Astrocyte (in vitro differentiated cells and primary cell): ENCODE data around the gene ASPHD2. TPM values are rescaled to one million over a fixed set of nuclear protein-coding genes. Genes with fewer than 3 reads are reported as not detected.

ENCODE experiments used
- DNase-seq: peaks from one replicate; pipeline ENCODE4 v3.0.0-alpha.2; 2010; ENCODE audit warnings: low read depth
- FAIRE-seq: peaks from 2 replicates; lab custom pipeline; 2011; peaks lifted over from hg19 to GRCh38; lab: Jason Lieb, UNC
- H2AFZ ChIP-seq: 2 replicates; pipeline ENCODE4 v1.6.0; 2012; ENCODE audit warnings: low read depth, low read length, inconsistent platforms
- H3K27ac ChIP-seq: 2 replicates; pipeline ENCODE4 v1.5.1; 2011; ENCODE audit warnings: low read depth, low read length, inconsistent platforms
- H3K27me3 ChIP-seq: 2 replicates; pipeline ENCODE4 v1.6.0; 2011; ENCODE audit warnings: low read length, inconsistent platforms; ENCODE audit not compliant: insufficient read depth
- H3K36me3 ChIP-seq: 2 replicates; pipeline ENCODE4 v1.5.1; 2011; ENCODE audit warnings: low read length, inconsistent platforms; ENCODE audit not compliant: insufficient read depth
- H3K4me1 ChIP-seq: 2 replicates; pipeline ENCODE4 v1.5.1; 2011; ENCODE audit warnings: low read length, inconsistent platforms; ENCODE audit not compliant: insufficient read depth
- H3K4me2 ChIP-seq: 2 replicates; pipeline ENCODE4 v1.6.0; 2012; ENCODE audit warnings: low read length, inconsistent platforms
- H3K4me3 ChIP-seq: 2 replicates; pipeline ENCODE4 v1.5.1; 2011; ENCODE audit warnings: low read depth, mild to moderate bottlenecking, low read length, inconsistent platforms; ENCODE audit not compliant: insufficient read depth
- H3K79me2 ChIP-seq: 2 replicates; pipeline ENCODE4 v1.6.0; 2012; ENCODE audit warnings: mild to moderate bottlenecking, low read length, inconsistent platforms; ENCODE audit not compliant: insufficient read depth
- H3K9ac ChIP-seq: 2 replicates; pipeline ENCODE4 v1.6.0; 2012; ENCODE audit warnings: mild to moderate bottlenecking, low read length, inconsistent platforms
- H3K9me3 ChIP-seq: 2 replicates; pipeline ENCODE4 v1.5.1; 2012; ENCODE audit warnings: low read depth, mild to moderate bottlenecking, low read length, inconsistent platforms; ENCODE audit not compliant: insufficient read depth
- H4K20me1 ChIP-seq: 2 replicates; pipeline ENCODE4 v1.6.0; 2012; ENCODE audit warnings: low read length, inconsistent platforms; ENCODE audit not compliant: insufficient read depth
- H3K27ac Mint-ChIP-seq: one replicate; pipeline ENCODE4 v1.8.0; 2021; ENCODE audit warnings: mild to moderate bottlenecking, mixed read lengths; ENCODE audit not compliant: unreplicated experiment
- H3K27me3 Mint-ChIP-seq: one replicate; pipeline ENCODE4 v1.8.0; 2021; ENCODE audit warnings: low read depth, mixed read lengths; ENCODE audit not compliant: unreplicated experiment
- H3K36me3 Mint-ChIP-seq: one replicate; pipeline ENCODE4 v1.8.0; 2021; ENCODE audit warnings: low read depth, mixed read lengths; ENCODE audit not compliant: unreplicated experiment
- H3K4me1 Mint-ChIP-seq: one replicate; pipeline ENCODE4 v1.8.0; 2021; ENCODE audit warnings: low read depth, mixed read lengths; ENCODE audit not compliant: unreplicated experiment
- H3K4me3 Mint-ChIP-seq: one replicate; pipeline ENCODE4 v1.8.0; 2021; ENCODE audit warnings: mild to moderate bottlenecking, moderate library complexity, mixed read lengths; ENCODE audit not compliant: unreplicated experiment
- H3K9me3 Mint-ChIP-seq: one replicate; pipeline ENCODE4 v1.8.0; 2021; ENCODE audit warnings: mild to moderate bottlenecking, mixed read lengths; ENCODE audit not compliant: unreplicated experiment
- CTCF ChIP-seq: IDR thresholded peaks from 2 replicates; pipeline ENCODE4 v1.5.1; 2011; ENCODE audit warnings: low read depth, mild to moderate bottlenecking, inconsistent platforms, low read length, moderate library complexity; ENCODE audit not compliant: insufficient read depth
- EZH2 ChIP-seq: IDR thresholded peaks from 2 replicates; pipeline ENCODE4 v1.6.1; 2012; ENCODE audit warnings: mild to moderate bottlenecking, low read length, inconsistent platforms; ENCODE audit not compliant: insufficient read depth
- total RNA-seq: library from RNA; stranded (reverse); gene quantifications from 2 replicates; pipeline ENCODE4 v1.2.1, GENCODE V29; 2021

Gene ASPHD2
- total RNA-seq, 1 donor from 2014 or later: 11.7 TPM

DNA sequence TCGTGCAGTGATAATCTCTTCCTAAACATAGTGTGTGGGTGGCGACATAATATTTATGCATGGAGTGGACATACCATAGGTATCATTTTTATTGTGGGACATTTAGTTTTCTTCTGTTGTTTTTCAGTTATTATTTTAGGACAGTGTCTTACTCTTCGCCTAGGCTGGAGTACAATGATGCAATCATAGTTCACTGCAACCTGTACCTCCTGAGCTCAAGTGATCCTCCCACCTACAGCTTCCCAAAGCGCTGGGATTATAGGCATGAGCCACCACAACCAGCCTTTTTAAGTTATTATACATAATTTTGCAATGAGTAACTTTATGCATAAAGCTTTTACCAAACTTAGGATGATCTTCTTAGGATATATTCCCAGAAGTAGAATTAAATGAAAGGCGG, 57.3 kb downstream of the ASPHD2 start:
- Histone ChIP-seq H3K79me2 (peaks cover 59% of the 10 kb centered on the region), H3K27ac (no peak overlapping the region), H3K4me1 (peaks cover 20% of the 10 kb centered on the region), H3K9ac (no peak overlapping the region), H3K9me3 (no peaks in the 10 kb centered on the region), H3K4me3 (no peak overlapping the region), H3K27me3 (no peaks in the 10 kb centered on the region), H4K20me1 (no peaks in the 10 kb centered on the region), H3K4me2 (no peak overlapping the region), H3K36me3 (peaks cover 37% of the 10 kb centered on the region), H2AFZ (no peak overlapping the region)
- no peak for TF ChIP-seq EZH2
- no peak for TF ChIP-seq CTCF
- DNase-seq: no peak
- peaks cover 31% of the 10 kb centered on the region for H3K4me1 Mint-ChIP-seq
- H3K27me3 Mint-ChIP-seq: no peaks in the 10 kb centered on the region
- peaks cover 14% of the 10 kb centered on the region for H3K36me3 Mint-ChIP-seq
- no peaks in the 10 kb centered on the region for H3K9me3 Mint-ChIP-seq
- H3K4me3 Mint-ChIP-seq: no peak overlapping the region
- FAIRE-seq: no peak
- H3K27ac Mint-ChIP-seq: no peak overlapping the region

DNA sequence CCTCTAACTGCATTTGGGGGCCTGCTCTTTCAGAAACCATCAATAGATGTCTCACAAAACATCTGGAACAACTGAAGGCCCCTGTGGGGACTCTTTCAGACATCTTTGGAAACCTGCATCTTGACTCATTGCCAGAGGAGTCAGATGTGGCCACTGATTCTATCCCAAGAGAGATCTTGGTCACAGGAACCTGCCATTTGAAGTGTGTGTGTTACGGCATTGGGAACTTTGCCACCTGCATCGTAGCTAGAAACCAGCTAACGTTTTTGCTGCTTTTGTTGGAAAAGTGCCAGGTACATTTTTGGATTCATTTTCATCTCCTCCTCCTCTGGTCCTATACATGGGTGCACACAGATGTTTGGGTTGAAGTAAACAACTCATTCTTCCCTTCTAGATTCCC, 58.9 kb downstream of the ASPHD2 start:
- H3K36me3 Mint-ChIP-seq: peaks cover 20% of the 10 kb centered on the region
- Histone ChIP-seq H3K79me2 (peaks cover 57% of the 10 kb centered on the region), H2AFZ (no peak overlapping the region), H3K27me3 (no peaks in the 10 kb centered on the region), H3K9me3 (no peaks in the 10 kb centered on the region), H3K4me2 (no peak overlapping the region), H3K27ac (no peak overlapping the region), H3K36me3 (peaks cover 52% of the 10 kb centered on the region), H3K4me1 (peaks cover 14% of the 10 kb centered on the region), H4K20me1 (no peaks in the 10 kb centered on the region), H3K4me3 (no peak overlapping the region), H3K9ac (no peak overlapping the region)
- TF ChIP-seq CTCF (no peak), EZH2 (no peak)
- no peak overlapping the region for H3K27ac Mint-ChIP-seq
- H3K9me3 Mint-ChIP-seq: no peaks in the 10 kb centered on the region
- FAIRE-seq (no peak), DNase-seq (no peak)
- peaks cover 18% of the 10 kb centered on the region for H3K4me1 Mint-ChIP-seq
- H3K27me3 Mint-ChIP-seq: no peaks in the 10 kb centered on the region
- no peak overlapping the region for H3K4me3 Mint-ChIP-seq

GRCh38 chr22:26489447-26490036, 60.5 kb downstream of the ASPHD2 start:
- H4K20me1 ChIP-seq: no peaks in the 10 kb centered on the region
- peaks cover 20% of the 10 kb centered on the region for H3K4me1 ChIP-seq
- H3K4me3 Mint-ChIP-seq: peak overlapping the region; percentile 21
- H3K79me2 ChIP-seq: peaks cover 44% of the 10 kb centered on the region
- no peak for FAIRE-seq
- no peak overlapping the region for H3K27ac ChIP-seq
- peaks cover 35% of the 10 kb centered on the region for H3K36me3 Mint-ChIP-seq
- DNase-seq: no peak
- peaks cover 24% of the 10 kb centered on the region for H3K4me1 Mint-ChIP-seq
- H3K4me3 ChIP-seq: no peak overlapping the region
- no peak overlapping the region for H3K9ac ChIP-seq
- no peak overlapping the region for H3K4me2 ChIP-seq
- no peaks in the 10 kb centered on the region for H3K27me3 ChIP-seq
- no peaks in the 10 kb centered on the region for H3K27me3 Mint-ChIP-seq
- no peak overlapping the region for H2AFZ ChIP-seq
- TF ChIP-seq CTCF (no peak), EZH2 (no peak)
- peaks cover 64% of the 10 kb centered on the region for H3K36me3 ChIP-seq
- H3K9me3 Mint-ChIP-seq: no peaks in the 10 kb centered on the region
- no peak overlapping the region for H3K27ac Mint-ChIP-seq
- no peaks in the 10 kb centered on the region for H3K9me3 ChIP-seq
